Activated CD4-positive, alpha-beta T cell treated with anti-CD3 and anti-CD28 coated beads for 24 hours (primary cell): ENCODE results near the gene DUSP9.
"Not testable (repeated sequence)": the region's sequence is repeated elsewhere in the genome, so short reads cannot be mapped to it uniquely, and the experiment has no call there.

Experiments
- DNase-seq, 2 donors: peaks; one replicate each; pipeline ENCODE4 v3.0.0-alpha.2; 2020; ENCODE audit warnings: low read depth in 2 of 2

The DUSP9 gene

DNA sequence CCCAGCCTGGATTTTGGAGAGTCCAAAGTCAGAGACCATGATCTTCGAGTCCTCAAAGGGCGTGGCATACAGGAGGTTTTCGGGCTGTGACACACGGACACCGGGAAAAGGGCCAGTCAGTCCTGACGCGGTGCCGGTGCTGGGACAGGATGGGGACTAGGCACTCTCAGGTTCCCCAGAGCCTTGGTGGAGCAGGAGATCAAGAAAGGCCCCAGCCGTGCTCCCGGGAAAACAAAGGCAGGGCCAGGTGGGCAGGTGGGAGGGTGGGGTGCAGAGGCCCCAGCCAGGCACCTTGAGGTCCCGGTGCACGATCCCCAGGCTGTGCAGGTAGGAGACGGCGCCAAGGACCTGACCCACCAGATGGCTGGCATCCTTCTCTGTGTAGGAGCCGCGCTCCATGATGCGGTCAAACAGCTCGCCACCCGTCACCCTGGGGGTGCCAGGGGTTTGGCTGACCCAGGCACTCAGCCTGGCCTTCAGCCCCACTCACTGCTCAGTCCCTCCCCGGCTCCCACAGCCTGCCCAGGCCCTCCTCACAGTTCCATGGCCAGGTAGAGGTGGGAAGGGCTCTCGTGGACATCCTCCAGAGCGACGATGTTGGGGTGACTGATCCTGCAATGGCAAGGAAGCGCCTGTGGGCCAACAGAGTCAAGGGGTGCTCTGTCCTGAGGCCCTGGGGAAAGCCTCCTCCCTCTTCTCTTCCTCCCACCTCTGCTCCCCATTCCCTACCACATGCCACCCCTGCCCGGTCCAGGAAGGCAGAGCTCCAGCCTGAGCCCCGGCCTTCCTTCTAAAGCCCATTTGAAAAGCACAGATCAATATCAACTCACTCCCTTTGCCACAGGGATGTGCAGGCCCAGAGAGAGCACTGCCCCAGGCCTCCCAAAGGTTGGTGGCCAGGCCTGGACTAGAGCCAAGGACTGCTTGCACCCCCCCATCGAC is 24.9 kb downstream of the DUSP9 start:
- no peak for DNase-seq

- no peak for DNase-seq
These were observed 25.8 kb downstream of the DUSP9 start for GRCh38 chrX:153672531-153673427.

- no peak for DNase-seq
These were observed 26.6 kb downstream of the DUSP9 start, which contains the start of gene PNCK for GRCh38 chrX:153673428-153674218. Gene PNCK (minus strand): TSS chrX:153673813. CDS start chrX:153673076, 737 bp downstream.

GRCh38 chrX:153674219-153674851 is 27.3 kb downstream of the DUSP9 start:
- DNase-seq: no peak

DNA sequence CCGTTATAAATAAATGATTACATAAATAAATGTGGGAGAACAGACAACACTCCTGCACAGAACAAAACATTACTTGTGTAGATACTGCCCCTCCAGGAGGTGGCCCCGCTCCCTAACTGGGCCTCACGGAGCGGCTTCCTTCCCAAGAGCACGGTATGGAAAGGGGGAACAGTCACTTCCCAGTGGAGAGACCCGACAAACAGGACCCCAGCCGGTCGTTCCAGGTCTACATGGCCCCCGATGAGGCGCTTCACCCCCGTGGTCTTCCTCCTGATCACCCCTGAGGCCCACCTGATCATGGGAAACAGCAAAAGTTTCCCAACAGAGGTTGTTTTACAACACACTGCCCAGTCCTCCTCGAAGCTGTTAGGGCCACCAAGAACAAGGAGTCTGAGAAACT is 34.2 kb downstream of the DUSP9 start:
- no peak for DNase-seq

- DNase-seq: not testable (repeated sequence)
These were observed 36.5 kb downstream of the DUSP9 start for GRCh38 chrX:153683486-153683885.

- no peak for DNase-seq
These were observed 37.6 kb downstream of the DUSP9 start for GRCh38 chrX:153684467-153685155.

- DNase-seq: no peak
These were observed 38.1 kb downstream of the DUSP9 start for GRCh38 chrX:153685156-153685536.

DNA sequence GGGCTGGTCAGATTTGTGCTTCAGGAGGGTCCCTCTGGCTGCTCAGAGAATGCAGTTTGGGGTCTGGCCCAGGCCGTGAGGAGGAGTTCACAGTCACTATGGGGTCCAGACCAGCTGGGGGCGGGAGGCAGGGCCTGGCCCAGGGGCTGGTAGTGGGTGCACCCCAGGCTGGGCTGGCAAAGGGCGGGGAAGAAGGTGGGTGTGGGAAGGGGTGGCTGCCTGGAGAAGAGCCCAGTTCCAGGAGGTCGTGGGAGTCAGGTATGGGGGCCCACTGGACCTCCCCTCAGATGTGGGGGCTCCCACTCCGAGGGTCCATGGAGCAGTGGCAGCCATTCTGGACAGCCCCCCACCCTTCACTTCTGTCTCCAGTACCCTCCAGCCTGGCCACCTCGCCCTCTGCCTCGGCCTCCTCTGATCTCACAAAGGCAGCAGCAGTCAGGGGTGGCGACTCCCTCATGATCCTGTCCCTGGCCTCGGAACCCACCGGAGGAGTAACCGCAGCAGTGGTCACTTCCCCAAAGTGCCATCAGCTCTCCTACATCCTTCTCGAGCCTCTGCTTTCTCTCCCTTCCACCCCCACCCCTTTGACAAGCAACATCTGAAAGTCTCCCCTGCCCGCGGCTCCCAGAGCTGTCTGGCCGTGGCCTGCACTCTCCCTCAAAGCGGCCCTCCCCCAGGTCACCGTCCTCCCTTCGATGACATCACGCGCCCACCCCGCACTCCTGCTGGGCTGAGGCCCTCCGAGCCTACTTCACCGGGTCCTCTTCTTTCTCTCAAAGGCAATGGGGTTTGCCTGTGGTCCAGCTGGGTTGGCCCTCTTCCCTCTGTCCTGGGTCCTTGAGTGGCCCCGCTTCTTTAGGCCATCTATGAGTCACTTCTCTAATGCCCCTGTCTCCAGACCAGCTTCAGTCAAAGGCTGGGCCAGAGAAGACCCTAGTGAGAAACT is 39.0 kb downstream of the DUSP9 start:
- no peak for DNase-seq

DNA sequence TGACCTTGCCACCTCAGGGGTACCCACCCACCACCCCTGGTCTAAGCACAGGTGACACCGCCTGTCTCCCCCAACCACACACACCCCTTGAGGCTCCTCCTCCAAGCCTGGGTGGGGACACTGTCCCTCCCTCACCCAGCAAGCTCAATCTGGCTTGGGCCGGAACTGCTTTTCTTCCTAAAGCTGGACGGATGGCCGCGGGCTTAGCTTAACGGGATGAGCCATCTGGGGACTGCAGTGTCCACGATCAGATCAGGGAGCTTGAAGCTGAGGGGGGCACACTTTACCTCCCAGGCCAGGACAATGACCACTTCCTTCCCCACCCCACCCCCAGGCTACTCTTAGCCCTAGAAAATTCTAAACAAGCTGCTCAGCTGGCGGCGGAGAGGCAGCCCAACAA is 39.7 kb downstream of the DUSP9 start:
- DNase-seq: no peak

GRCh38 chrX:153687121-153688039 is 40.4 kb downstream of the DUSP9 start, which contains the start of gene SLC6A8:
Gene SLC6A8 (plus strand): TSS chrX:153687926. CDS start chrX:153688575, 649 bp downstream.
- peak; percentile 10 to 28 for DNase-seq

DNA sequence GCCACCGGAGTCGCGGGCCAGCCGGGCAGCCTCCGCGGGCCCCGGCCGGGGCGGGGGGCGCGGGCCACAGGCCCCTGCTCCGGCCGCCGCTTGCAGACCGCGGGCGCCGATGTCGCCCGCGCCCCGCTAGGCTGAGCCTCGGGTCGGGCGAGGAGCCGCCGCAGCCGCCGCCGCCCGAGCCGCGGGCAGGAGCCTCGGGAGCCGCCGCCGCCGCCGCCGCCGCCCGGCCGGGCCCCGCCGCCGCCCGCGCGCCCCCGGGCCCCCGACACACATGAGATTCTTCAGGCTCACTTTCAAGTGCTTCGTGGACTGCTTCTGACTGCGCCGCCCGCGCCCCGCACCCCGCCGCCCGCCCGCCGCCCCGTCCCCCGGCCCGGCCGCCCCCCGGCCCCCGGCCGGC is 41.1 kb downstream of the DUSP9 start:
- no peak for DNase-seq

DNA sequence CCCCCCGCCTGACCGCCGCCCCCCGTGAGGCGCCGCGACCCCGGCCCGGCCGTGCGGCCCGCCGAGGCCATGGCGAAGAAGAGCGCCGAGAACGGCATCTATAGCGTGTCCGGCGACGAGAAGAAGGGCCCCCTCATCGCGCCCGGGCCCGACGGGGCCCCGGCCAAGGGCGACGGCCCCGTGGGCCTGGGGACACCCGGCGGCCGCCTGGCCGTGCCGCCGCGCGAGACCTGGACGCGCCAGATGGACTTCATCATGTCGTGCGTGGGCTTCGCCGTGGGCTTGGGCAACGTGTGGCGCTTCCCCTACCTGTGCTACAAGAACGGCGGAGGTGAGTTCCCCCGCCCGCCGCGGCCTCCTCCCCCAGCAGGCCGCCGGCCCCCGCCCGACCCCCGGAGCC is 41.5 kb downstream of the DUSP9 start:
- no peak for DNase-seq

DNA sequence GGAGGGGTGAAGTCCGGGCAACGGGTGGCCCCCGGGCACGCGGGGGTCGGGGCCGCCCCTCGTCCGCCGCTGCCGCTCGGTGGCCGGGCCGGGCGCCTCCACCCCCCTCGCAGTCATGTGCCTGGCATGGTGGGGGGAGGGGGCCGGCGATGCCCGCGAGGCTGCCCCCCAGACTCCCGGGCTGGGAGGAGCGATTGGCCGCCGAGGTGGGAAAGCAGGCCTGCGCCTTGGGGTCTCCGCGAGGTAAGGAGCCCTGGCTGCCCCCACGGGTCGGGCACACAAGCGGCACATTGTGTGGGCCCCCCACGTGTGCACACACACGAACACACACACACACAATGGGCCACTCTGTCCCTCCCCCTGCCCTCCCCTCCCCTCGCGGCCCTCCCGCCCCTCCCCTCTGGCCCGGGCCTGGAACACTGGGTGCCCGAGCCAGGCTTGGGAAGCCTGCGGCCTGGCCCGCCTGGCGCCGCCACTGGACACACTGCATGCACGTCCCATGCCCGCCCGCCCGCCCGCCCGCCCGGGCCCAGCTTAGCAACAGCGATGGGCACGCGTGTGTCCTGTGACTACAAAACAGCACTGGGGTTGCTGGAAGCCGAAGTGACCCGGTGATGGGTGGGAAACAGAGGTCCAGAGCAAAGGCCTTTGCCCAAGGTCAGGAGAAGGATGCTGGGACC is 42.0 kb downstream of the DUSP9 start:
- DNase-seq: no peak

DNA sequence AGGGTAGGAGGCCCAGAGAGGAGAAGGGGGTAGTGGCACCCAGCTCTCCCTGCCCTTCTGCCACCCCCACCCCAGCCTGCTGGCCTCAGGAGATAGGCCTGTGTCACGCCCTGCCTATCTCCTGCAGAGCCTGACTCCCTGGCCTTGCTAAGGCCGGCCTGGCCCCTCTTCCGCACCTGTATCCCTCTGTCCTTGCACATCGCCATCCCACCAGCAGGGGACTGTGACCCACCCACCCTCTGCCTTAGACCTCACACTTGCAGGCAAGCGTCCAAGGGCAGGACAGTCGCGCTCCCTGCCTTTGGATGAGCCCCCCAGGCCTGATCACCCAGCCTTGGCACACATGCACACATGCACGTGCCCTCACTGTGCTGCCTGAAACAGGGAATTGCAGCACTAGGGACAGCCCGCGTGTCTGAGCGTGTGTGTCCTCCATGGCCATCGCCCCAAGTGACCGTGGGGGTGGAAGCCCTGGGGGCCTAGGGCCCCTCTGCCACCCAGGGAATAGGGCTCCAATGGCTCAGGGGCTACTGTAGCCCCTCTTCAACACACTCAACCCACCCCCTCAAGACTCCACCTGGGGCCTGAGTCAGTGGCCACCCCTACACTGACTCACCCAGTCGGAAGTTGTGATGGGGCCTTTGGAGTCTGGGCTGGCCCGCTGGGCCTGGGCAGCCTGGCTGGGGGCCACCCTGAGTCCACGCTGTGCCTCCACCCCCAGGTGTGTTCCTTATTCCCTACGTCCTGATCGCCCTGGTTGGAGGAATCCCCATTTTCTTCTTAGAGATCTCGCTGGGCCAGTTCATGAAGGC is 42.9 kb downstream of the DUSP9 start:
- DNase-seq: no peak

DNA sequence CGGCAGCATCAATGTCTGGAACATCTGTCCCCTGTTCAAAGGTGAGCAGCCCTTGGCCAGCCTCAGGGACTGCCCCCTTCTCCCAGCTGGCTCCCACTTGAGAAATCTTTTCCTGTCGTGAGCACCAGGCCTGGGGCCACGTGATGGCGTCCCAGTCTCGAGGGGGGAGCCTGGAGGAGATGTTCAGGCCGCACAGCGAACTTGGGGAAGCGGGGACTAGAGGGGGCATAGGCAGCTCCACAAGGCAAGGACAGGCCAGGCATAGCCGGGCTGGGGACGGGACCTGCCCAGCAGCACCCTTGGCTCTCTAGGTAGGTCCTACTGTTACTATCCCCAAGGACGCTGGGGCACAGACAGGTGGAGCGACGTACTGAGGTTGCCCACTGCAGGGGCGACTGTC is 43.5 kb downstream of the DUSP9 start:
- no peak for DNase-seq
